CD14-positive monocyte (primary cell): ENCODE measurements around the gene KIF26B. TPM values are rescaled to one million over a fixed set of nuclear protein-coding genes. Genes with fewer than 3 reads are reported as not detected.

Experiments used
- DNase-seq, 3 donors: peaks; one replicate each; pipeline ENCODE4 v3.0.0-alpha.2; 2011 to 2022
- H2AFZ ChIP-seq: 2 replicates; pipeline ENCODE4 v1.6.0; 2012; ENCODE audit warnings: mild to moderate bottlenecking, low read depth, low read length, inconsistent platforms; ENCODE audit not compliant: insufficient read depth, poor library complexity, severe bottlenecking
- H3K27ac ChIP-seq, 2 donors: 1 replicate in 1 of 2; 2 replicates in 1 of 2; pipeline ENCODE4 v1.5.1; 2012 to 2013; ENCODE audit warnings: low read length in 2 of 2, control low read depth in 1 of 2, inconsistent platforms in 1 of 2, low read depth in 1 of 2, mild to moderate bottlenecking in 1 of 2
- H3K27me3 ChIP-seq, 2 donors: one replicate each; pipeline versions ENCODE4 v1.6.0 to v1.6.1; 2011 to 2013; ENCODE audit warnings: low read length in 2 of 2; ENCODE audit not compliant: control insufficient read depth in 2 of 2, insufficient read depth in 2 of 2
- H3K36me3 ChIP-seq, 2 donors: replicated peaks in 1 of 2; 1 replicate in 1 of 2; 2 replicates in 1 of 2; pipeline versions ENCODE4 v1.5.1 to v1.6.1; 2012 to 2013; ENCODE audit warnings: low read length in 2 of 2, control low read depth in 1 of 2, inconsistent platforms in 1 of 2, mild to moderate bottlenecking in 1 of 2; ENCODE audit not compliant: insufficient read depth in 2 of 2, control insufficient read depth in 1 of 2
- H3K4me1 ChIP-seq, 2 donors: 1 replicate in 1 of 2; 2 replicates in 1 of 2; pipeline versions ENCODE4 v1.5.1 to v1.6.1; 2012 to 2013; ENCODE audit warnings: low read length in 2 of 2, control low read depth in 1 of 2, inconsistent platforms in 1 of 2, mild to moderate bottlenecking in 1 of 2, moderate library complexity in 1 of 2; ENCODE audit not compliant: insufficient read depth in 2 of 2, control insufficient read depth in 1 of 2
- H3K4me2 ChIP-seq: replicated peaks from 2 replicates; pipeline ENCODE3; 2012; ENCODE audit warnings: low read length, moderate library complexity, mild to moderate bottlenecking; ENCODE audit not compliant: poor library complexity, severe bottlenecking; ENCODE audit errors: extremely low read depth
- H3K4me3 ChIP-seq, 3 experiments: fragments of 200-600 bp in 1 of 3; sonication (generic) in 1 of 3; replicated peaks in 1 of 3; 1 replicate in 2 of 3; 2 replicates in 1 of 3; pipeline ENCODE4 v1.5.1; 2011 to 2013; ENCODE audit warnings: low read length in 3 of 3, mild to moderate bottlenecking in 3 of 3, control low read depth in 2 of 3, low read depth in 2 of 3, inconsistent platforms in 1 of 3, moderate library complexity in 1 of 3
- H3K79me2 ChIP-seq: 2 replicates; pipeline ENCODE4 v1.6.0; 2012; ENCODE audit warnings: mild to moderate bottlenecking, control low read depth, inconsistent platforms, low read length, moderate library complexity; ENCODE audit not compliant: insufficient read depth
- H3K9ac ChIP-seq: 2 replicates; pipeline ENCODE4 v1.6.0; 2017; ENCODE audit warnings: low read length, mild to moderate bottlenecking; ENCODE audit not compliant: insufficient read depth, poor library complexity, severe bottlenecking
- H3K9me3 ChIP-seq, 2 donors: replicated peaks in 1 of 2; 1 replicate in 1 of 2; 2 replicates in 1 of 2; pipeline versions ENCODE4 v1.5.1 to v1.6.1; 2012 to 2013; ENCODE audit warnings: low read length in 2 of 2, control low read depth in 1 of 2; ENCODE audit not compliant: control insufficient read depth in 1 of 2, insufficient read depth in 1 of 2
- H4K20me1 ChIP-seq: 2 replicates; pipeline ENCODE4 v1.6.0; 2012; ENCODE audit warnings: mild to moderate bottlenecking, low read length, control low read depth, moderate library complexity; ENCODE audit not compliant: insufficient read depth
- H3K27ac Mint-ChIP-seq, 7 donors: one replicate each; pipeline ENCODE4 v1.8.0; 2020; ENCODE audit warnings: mild to moderate bottlenecking in 7 of 7, mixed read lengths in 7 of 7, moderate library complexity in 6 of 7, inconsistent platforms in 2 of 7
- H3K27me3 Mint-ChIP-seq, 3 donors: one replicate each; pipeline ENCODE4 v1.8.0; 2021 to 2022; ENCODE audit warnings: low read depth in 3 of 3, mild to moderate bottlenecking in 3 of 3, mixed read lengths in 3 of 3, moderate library complexity in 3 of 3, inconsistent platforms in 1 of 3
- H3K36me3 Mint-ChIP-seq, 2 donors: one replicate each; pipeline ENCODE4 v1.8.0; 2020; ENCODE audit warnings: mixed read lengths in 2 of 2, inconsistent platforms in 1 of 2, mild to moderate bottlenecking in 1 of 2
- H3K4me1 Mint-ChIP-seq: one replicate; pipeline ENCODE4 v1.8.0; 2020; ENCODE audit warnings: mild to moderate bottlenecking, mixed read lengths
- H3K4me3 Mint-ChIP-seq, 2 donors: one replicate each; pipeline ENCODE4 v1.8.0; 2020; ENCODE audit warnings: mild to moderate bottlenecking in 2 of 2, mixed read lengths in 2 of 2, moderate library complexity in 1 of 2
- H3K9me3 Mint-ChIP-seq, 7 donors: one replicate each; pipeline ENCODE4 v1.8.0; 2020 to 2022; ENCODE audit warnings: mixed read lengths in 7 of 7, mild to moderate bottlenecking in 6 of 7, moderate library complexity in 6 of 7, inconsistent platforms in 2 of 7
- CTCF ChIP-seq: fragments of 200-600 bp; IDR thresholded peaks from one replicate; pipeline ENCODE4 v1.8.0; 2022; ENCODE audit warnings: antibody characterized with exemption, mild to moderate bottlenecking
- WGBS: methylation state at CpG from one replicate; pipeline ENCODE4 v1.1.5; 2013; ENCODE audit warnings: missing lambda C conversion rate; ENCODE audit not compliant: insufficient coverage; 5-methylcytosine and 5-hydroxymethylcytosine counted together
- intact Hi-C, 2 donors: fragments of 100-400 bp; cut with micrococcal nuclease; formaldehyde crosslinking; loops; one replicate each; pipeline versions ENCODE4 v1.15.0 to v1.15.1; 2023
- polyA plus RNA-seq, 3 donors: library from polyadenylated mRNA; depleted of rRNA in 1 of 3; unstranded in 2 of 3; stranded (reverse) in 1 of 3; fragments of 300-500 nt in 2 of 3; fragments of >200 nt in 1 of 3; fragmentation: Illumina TruSeq in 2 of 3; gene quantifications; 1 replicate in 2 of 3; 2 replicates in 1 of 3; pipeline ENCODE4 v1.2.3, GENCODE V29; 2012 to 2021

Gene KIF26B
- polyA plus RNA-seq, 3 donors: 0.01 to 0.05 TPM; not detected in 1

GRCh38 chr1:245652660-245653427, 498.1 kb downstream of the KIF26B start:
- no peak overlapping the region for H3K4me2 ChIP-seq
- no peaks in the 10 kb centered on the region for H4K20me1 ChIP-seq
- H3K9ac ChIP-seq: no peak overlapping the region
- no peak for DNase-seq
- no peak for TF ChIP-seq CTCF
- 62% methylated on average over 8 of the region's 17 CpGs for WGBS
- no peaks in the 10 kb centered on the region for H3K9me3 ChIP-seq
- peaks cover 0 to 5% of the 10 kb centered on the region in 2 donors for H3K4me1 ChIP-seq
- peaks cover 1 to 24% (median 19%) of the 10 kb centered on the region in 3 donors for H3K27me3 Mint-ChIP-seq
- no peak overlapping the region for H3K4me3 Mint-ChIP-seq
- H3K27ac Mint-ChIP-seq: no peak overlapping the region
- no peak overlapping the region for H3K4me3 ChIP-seq
- peaks cover 0 to 4% of the 10 kb centered on the region in 2 donors for H3K36me3 Mint-ChIP-seq
- H3K4me1 Mint-ChIP-seq: peaks cover 8% of the 10 kb centered on the region
- no peaks in the 10 kb centered on the region for H3K27me3 ChIP-seq
- no peak overlapping the region for H3K27ac ChIP-seq
- intact Hi-C loops: no loop called here
- no peak overlapping the region for H2AFZ ChIP-seq
- no peaks in the 10 kb centered on the region for H3K36me3 ChIP-seq
- H3K9me3 Mint-ChIP-seq: peaks cover 0 to 4% (median 0%) of the 10 kb centered on the region in 7 donors
- H3K79me2 ChIP-seq: no peaks in the 10 kb centered on the region

- Histone ChIP-seq H3K4me2 (no peak overlapping the region), H3K9me3 (no peaks in the 10 kb centered on the region), H3K79me2 (no peaks in the 10 kb centered on the region), H2AFZ (no peak overlapping the region), H3K27me3 (no peaks in the 10 kb centered on the region), H4K20me1 (no peaks in the 10 kb centered on the region), H3K9ac (no peak overlapping the region), H3K27ac (no peak overlapping the region), H3K4me3 (no peak overlapping the region), H3K36me3 (no peaks in the 10 kb centered on the region), H3K4me1 (peaks cover 0 to 5% of the 10 kb centered on the region in 2 donors)
- 100% methylated on average over 7 of the region's 9 CpGs for WGBS
- Mint-ChIP-seq H3K9me3 (peaks cover 0 to 4% (median 0%) of the 10 kb centered on the region in 7 donors), H3K27me3 (peaks cover 0 to 13% (median 7%) of the 10 kb centered on the region in 3 donors), H3K4me1 (peaks cover 8% of the 10 kb centered on the region), H3K27ac (no peak overlapping the region), H3K4me3 (no peak overlapping the region), H3K36me3 (no peaks in the 10 kb centered on the region)
- no peak for TF ChIP-seq CTCF
- no peak for DNase-seq
- intact Hi-C loops: no loop called here
Observed at GRCh38 chr1:245654460-245655050, 499.8 kb downstream of the KIF26B start.
